Trophoblast cell (in vitro differentiated cells and primary cell): Measurements from ENCODE around the gene TSHZ1.

Experiments
- DNase-seq, 2 donors: peaks; one replicate each; pipeline ENCODE4 v3.0.0-alpha.2; 2016
- H2AFZ ChIP-seq: 2 replicates; pipeline ENCODE4 v1.6.1; 2013; ENCODE audit warnings: low read length, moderate library complexity, mild to moderate bottlenecking; ENCODE audit not compliant: insufficient read depth, poor library complexity
- H2AK5ac ChIP-seq: 2 replicates; pipeline ENCODE4 v1.6.1; 2013; ENCODE audit warnings: mild to moderate bottlenecking, low read length
- H2BK120ac ChIP-seq: 2 replicates; pipeline ENCODE4 v1.6.1; 2013; ENCODE audit warnings: low read length, mild to moderate bottlenecking, moderate library complexity; ENCODE audit not compliant: insufficient read depth, poor library complexity
- H2BK12ac ChIP-seq: 2 replicates; pipeline ENCODE4 v1.6.1; 2013; ENCODE audit warnings: mild to moderate bottlenecking, low read length, moderate library complexity
- H2BK5ac ChIP-seq: 2 replicates; pipeline ENCODE4 v1.6.1; 2013; ENCODE audit warnings: low read length, low read depth, moderate library complexity, mild to moderate bottlenecking; ENCODE audit not compliant: poor library complexity
- H3K14ac ChIP-seq: 2 replicates; pipeline ENCODE4 v1.6.1; 2013; ENCODE audit warnings: mild to moderate bottlenecking, low read length
- H3K18ac ChIP-seq: 2 replicates; pipeline ENCODE4 v1.6.1; 2013; ENCODE audit warnings: mild to moderate bottlenecking, low read length
- H3K23ac ChIP-seq: 2 replicates; pipeline ENCODE4 v1.6.1; 2013; ENCODE audit warnings: low read length
- H3K27ac ChIP-seq: 2 replicates; pipeline ENCODE4 v1.5.1; 2013; ENCODE audit warnings: low read depth, mild to moderate bottlenecking, inconsistent platforms, low read length, moderate library complexity
- H3K27me3 ChIP-seq: 2 replicates; pipeline ENCODE4 v1.6.1; 2013; ENCODE audit warnings: inconsistent platforms, mild to moderate bottlenecking, low read length, moderate library complexity; ENCODE audit not compliant: insufficient read depth
- H3K36me3 ChIP-seq, 2 experiments: 1 replicate in 1 of 2; 2 replicates in 1 of 2; pipeline ENCODE4 v1.6.1; 2013; ENCODE audit warnings: low read length in 2 of 2, mild to moderate bottlenecking in 2 of 2, moderate library complexity in 1 of 2; ENCODE audit not compliant: insufficient read depth in 2 of 2, control insufficient read depth in 1 of 2
- H3K4ac ChIP-seq: 2 replicates; pipeline ENCODE4 v1.6.1; 2013; ENCODE audit warnings: low read depth, mild to moderate bottlenecking, low read length, moderate library complexity
- H3K4me1 ChIP-seq, 2 experiments: 1 replicate in 1 of 2; 2 replicates in 1 of 2; pipeline ENCODE4 v1.6.1; 2013; ENCODE audit warnings: low read length in 2 of 2, mild to moderate bottlenecking in 2 of 2, moderate library complexity in 1 of 2; ENCODE audit not compliant: insufficient read depth in 2 of 2, control insufficient read depth in 1 of 2
- H3K4me2 ChIP-seq: 2 replicates; pipeline ENCODE4 v1.6.1; 2013; ENCODE audit warnings: inconsistent platforms, mild to moderate bottlenecking, low read length, moderate library complexity
- H3K4me3 ChIP-seq: 2 replicates; pipeline ENCODE4 v1.5.1; 2013; ENCODE audit warnings: mild to moderate bottlenecking, low read depth, low read length, inconsistent platforms
- H3K79me1 ChIP-seq: one replicate; pipeline ENCODE4 v1.6.1; 2013; ENCODE audit warnings: low read length
- H3K79me2 ChIP-seq: 2 replicates; pipeline ENCODE4 v1.6.1; 2013; ENCODE audit warnings: low read length, mild to moderate bottlenecking; ENCODE audit not compliant: control insufficient read depth, insufficient read depth, poor library complexity
- H3K9ac ChIP-seq: 2 replicates; pipeline ENCODE4 v1.6.1; 2013; ENCODE audit warnings: mild to moderate bottlenecking, low read length
- H3K9me3 ChIP-seq: 2 replicates; pipeline ENCODE4 v1.6.1; 2013; ENCODE audit warnings: low read depth, mild to moderate bottlenecking, control low read depth, inconsistent platforms, low read length; ENCODE audit not compliant: insufficient read depth
- H4K12ac ChIP-seq: 2 replicates; pipeline ENCODE4 v1.6.1; 2013; ENCODE audit warnings: low read depth, mild to moderate bottlenecking, low read length, moderate library complexity
- H4K8ac ChIP-seq: 2 replicates; pipeline ENCODE4 v1.6.1; 2013; ENCODE audit warnings: low read depth, mild to moderate bottlenecking, low read length, moderate library complexity
- H4K91ac ChIP-seq: one replicate; pipeline ENCODE4 v1.6.1; 2013; ENCODE audit warnings: low read depth, mild to moderate bottlenecking, low read length, moderate library complexity
- WGBS: extraction: QIAGEN DNeasy Blood & Tissue Kit; methylation state at CpG from one replicate; pipeline ENCODE4 v1.1.7; 2013; ENCODE audit warnings: missing lambda C conversion rate; ENCODE audit not compliant: insufficient read length, insufficient coverage; ENCODE audit errors: extremely low coverage; 5-methylcytosine and 5-hydroxymethylcytosine counted together

Gene TSHZ1

DNA sequence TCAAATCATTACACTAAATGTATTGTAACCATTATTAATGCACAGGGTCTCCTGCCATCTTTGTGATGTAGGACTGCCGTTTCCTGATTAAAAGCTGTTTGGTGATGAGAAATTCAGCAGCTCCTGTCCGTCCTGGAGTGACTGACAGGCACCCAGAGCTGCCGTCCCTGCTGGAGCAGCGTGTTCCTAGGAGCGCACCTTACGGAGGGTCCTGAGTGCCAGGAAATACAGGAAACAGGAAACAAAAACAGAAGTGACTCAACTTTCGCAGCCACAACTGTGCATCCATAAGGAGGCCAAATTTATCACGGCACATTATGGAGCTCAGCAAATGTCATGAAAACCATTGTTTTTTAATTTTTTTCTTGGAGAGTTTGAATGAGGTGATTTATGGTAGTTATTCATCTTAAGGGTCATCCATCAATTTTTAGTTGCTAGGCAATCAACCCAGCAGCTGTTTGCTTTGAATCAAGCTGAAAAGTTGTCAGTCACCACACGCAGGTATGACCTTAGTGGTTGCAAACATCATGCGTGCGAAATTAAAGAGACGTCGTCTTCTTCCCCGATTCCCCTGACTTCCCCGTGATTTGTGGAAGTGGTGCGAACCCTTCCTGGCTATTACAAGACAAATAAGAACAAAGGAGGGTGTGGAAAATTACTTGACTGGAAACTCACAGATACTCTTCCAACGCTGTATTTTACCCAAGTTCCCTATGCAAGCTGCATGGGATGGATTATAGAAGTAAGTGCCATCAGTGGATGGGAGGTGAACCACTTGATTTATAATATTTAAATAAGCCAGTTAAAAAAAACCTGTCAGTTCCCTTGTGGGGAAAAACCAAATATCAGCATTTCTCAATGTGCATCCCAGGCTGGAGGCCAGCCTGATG is 19.8 kb downstream of the TSHZ1 start:
- no peak overlapping the region for H2AFZ ChIP-seq
- H4K8ac ChIP-seq: no peak overlapping the region
- H3K14ac ChIP-seq: no peak overlapping the region
- H4K12ac ChIP-seq: no peak overlapping the region
- H2BK5ac ChIP-seq: no peak overlapping the region
- H3K4me1 ChIP-seq: peaks cover 0 to 4% of the 10 kb centered on the region in 2 experiments
- H2BK120ac ChIP-seq: no peak overlapping the region
- DNase-seq: no peak
- no peak overlapping the region for H3K4me3 ChIP-seq
- H4K91ac ChIP-seq: no peak overlapping the region
- H2AK5ac ChIP-seq: no peak overlapping the region
- H3K23ac ChIP-seq: no peak overlapping the region
- H2BK12ac ChIP-seq: no peak overlapping the region
- H3K9ac ChIP-seq: no peak overlapping the region
- H3K18ac ChIP-seq: no peak overlapping the region
- H3K9me3 ChIP-seq: no peaks in the 10 kb centered on the region
- H3K4ac ChIP-seq: no peak overlapping the region
- H3K27me3 ChIP-seq: no peaks in the 10 kb centered on the region
- no peaks in the 10 kb centered on the region for H3K79me1 ChIP-seq
- no peaks in the 10 kb centered on the region for H3K36me3 ChIP-seq
- H3K4me2 ChIP-seq: no peak overlapping the region
- no peaks in the 10 kb centered on the region for H3K79me2 ChIP-seq
- H3K27ac ChIP-seq: no peak overlapping the region
- no CpG with 5 or more reads among the region's 17 CpGs for WGBS

- Histone ChIP-seq H3K36me3 (no peaks in the 10 kb centered on the region), H3K9ac (no peak overlapping the region), H3K23ac (no peak overlapping the region), H3K18ac (no peak overlapping the region), H2AK5ac (no peak overlapping the region), H3K79me1 (no peaks in the 10 kb centered on the region), H3K4me3 (no peak overlapping the region), H3K27me3 (no peaks in the 10 kb centered on the region), H3K4me2 (no peak overlapping the region), H2AFZ (no peak overlapping the region), H4K91ac (no peak overlapping the region), H3K79me2 (no peaks in the 10 kb centered on the region), H2BK12ac (no peak overlapping the region), H4K8ac (no peak overlapping the region), H3K14ac (no peak overlapping the region), H3K27ac (no peak overlapping the region), H4K12ac (no peak overlapping the region), H2BK5ac (no peak overlapping the region), H3K4ac (no peak overlapping the region), H3K9me3 (no peaks in the 10 kb centered on the region), H3K4me1 (peaks cover 0 to 4% of the 10 kb centered on the region in 2 experiments), H2BK120ac (no peak overlapping the region)
- DNase-seq: no peak
- WGBS: no CpG with 5 or more reads among the region's 5 CpGs
Observed at GRCh38 chr18:75231053-75231406, 20.4 kb downstream of the TSHZ1 start.

DNA sequence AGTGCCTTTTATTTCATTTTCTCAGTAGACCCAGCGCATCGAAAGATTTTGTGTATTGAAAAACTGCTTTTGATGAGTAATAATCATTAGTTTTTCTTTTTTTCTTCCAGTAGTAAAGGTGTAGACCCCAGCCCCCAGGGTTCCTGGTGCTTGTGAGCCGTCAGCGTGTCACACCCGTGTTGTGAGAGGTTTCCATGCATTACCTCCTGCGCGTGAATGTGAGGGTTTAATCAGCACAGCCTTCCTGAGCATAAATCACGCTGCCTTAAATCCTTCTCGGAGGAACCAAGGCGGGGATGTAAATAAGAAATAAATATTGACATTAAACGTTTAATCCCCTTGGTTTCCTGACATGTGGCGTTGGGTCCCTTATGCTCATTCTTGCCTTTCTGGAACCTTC is 24.3 kb downstream of the TSHZ1 start:
- no CpG with 5 or more reads among the region's 12 CpGs for WGBS

DNA sequence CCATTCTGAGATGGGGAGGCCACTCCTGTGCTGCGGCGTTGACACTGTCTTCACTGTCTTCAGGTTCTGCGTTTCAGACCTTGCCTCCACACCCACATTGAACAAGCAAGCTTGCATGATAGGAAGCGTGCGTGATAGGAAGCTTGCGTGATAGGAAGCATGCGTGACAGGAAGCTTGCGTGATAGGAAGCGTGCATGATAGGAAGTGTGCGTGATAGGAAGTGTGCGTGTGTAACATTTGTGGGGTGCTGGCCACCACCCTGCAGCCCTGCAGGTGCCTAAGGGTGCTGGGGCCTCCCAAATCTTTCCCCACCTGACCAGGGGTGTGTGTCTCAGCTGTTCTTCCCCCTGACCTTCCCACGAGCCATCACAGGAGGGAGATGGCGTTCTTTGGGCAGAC is 25.3 kb downstream of the TSHZ1 start:
- WGBS: no CpG with 5 or more reads among the region's 13 CpGs
- Histone ChIP-seq H2BK120ac (no peak overlapping the region), H4K8ac (no peak overlapping the region), H4K91ac (no peak overlapping the region), H3K4me1 (no peaks in the 10 kb centered on the region), H3K14ac (no peak overlapping the region), H3K18ac (no peak overlapping the region), H3K4me3 (peak overlapping the region; percentile 54), H2BK12ac (no peak overlapping the region), H2AFZ (no peak overlapping the region), H3K27me3 (no peaks in the 10 kb centered on the region), H4K12ac (no peak overlapping the region), H2BK5ac (no peak overlapping the region), H2AK5ac (no peak overlapping the region), H3K23ac (no peak overlapping the region), H3K9ac (no peak overlapping the region), H3K79me1 (no peaks in the 10 kb centered on the region), H3K79me2 (no peaks in the 10 kb centered on the region), H3K36me3 (no peaks in the 10 kb centered on the region), H3K27ac (no peak overlapping the region), H3K9me3 (no peaks in the 10 kb centered on the region), H3K4me2 (no peak overlapping the region), H3K4ac (no peak overlapping the region)
- DNase-seq: no peak

More for the DNA sequence above, 24.3 kb downstream of the TSHZ1 start:
- Histone ChIP-seq H3K79me1 (no peaks in the 10 kb centered on the region), H3K9ac (no peak overlapping the region), H3K36me3 (no peaks in the 10 kb centered on the region), H3K4me2 (no peak overlapping the region), H3K4ac (no peak overlapping the region), H2BK120ac (no peak overlapping the region), H2BK5ac (no peak overlapping the region), H4K8ac (no peak overlapping the region), H2BK12ac (no peak overlapping the region), H3K18ac (no peak overlapping the region), H3K27ac (no peak overlapping the region), H3K4me1 (no peaks in the 10 kb centered on the region), H3K27me3 (no peaks in the 10 kb centered on the region), H3K14ac (no peak overlapping the region), H3K4me3 (no peak overlapping the region), H3K79me2 (no peaks in the 10 kb centered on the region), H2AK5ac (no peak overlapping the region), H2AFZ (no peak overlapping the region), H3K23ac (no peak overlapping the region), H3K9me3 (no peaks in the 10 kb centered on the region), H4K91ac (no peak overlapping the region), H4K12ac (no peak overlapping the region)
- no peak for DNase-seq
